ENCODE data around the gene ALDOA. TPM values are rescaled to one million over a fixed set of nuclear protein-coding genes. Genes with fewer than 3 reads are reported as not detected.

ALDOA gene
- total and polyA plus RNA-seq, 9 of the 15 experiments (the other 6 are each of a cell fraction or from before 2014, with no cell fraction given), result 311 to 2,224 (median 1,293) TPM

GRCh38 chr16:30052671-30053372 lies 12.7 kb upstream of the ALDOA start (continued):
- no peak for TF ChIP-seq ZNF408 (CRISPR knock-in tag; IDR thresholded peaks at IDR 0.05; ENCODE audit: low read depth)
- TF ChIP-seq ZBTB12 (CRISPR knock-in tag; IDR thresholded peaks at IDR 0.05), result no peak
- TF ChIP-seq GATAD2A (IDR thresholded peaks at IDR 0.05), result no peak
- TF ChIP-seq CHCHD3 (CRISPR knock-in tag; IDR thresholded peaks at IDR 0.05), result no peak
- no peak; the same call in 1 of the 2 replicates for TF ChIP-seq BCOR (IDR thresholded peaks at IDR 0.05)
- no peak for TF ChIP-seq STAG1 (CRISPR knock-in tag; IDR thresholded peaks at IDR 0.05; ENCODE audit: borderline replicate concordance)
- no peak for TF ChIP-seq NCOA1 (IDR thresholded peaks at IDR 0.05; ENCODE audit: low read depth)
- TF ChIP-seq FOXP4 (CRISPR knock-in tag; IDR thresholded peaks at IDR 0.05; ENCODE audit: borderline replicate concordance), result no peak; the same call in 1 of the 2 replicates
- TF ChIP-seq ATF1 (CRISPR knock-in tag; IDR thresholded peaks at IDR 0.05), result no peak
- TF ChIP-seq ATF1 (tag; IDR thresholded peaks at IDR 0.05), result peak; percentile 63; the same call in 1 of the 2 replicates
- peak; percentile 61 for TF ChIP-seq RBBP5 (IDR thresholded peaks at IDR 0.05; ENCODE audit: borderline replicate concordance, insufficient read depth, low read length, poor library complexity, severe bottlenecking)
- no peak for TF ChIP-seq ZNF280A (IDR thresholded peaks at IDR 0.05; ENCODE audit: low read depth, partially characterized antibody)
- TF ChIP-seq HMGXB4 (CRISPR knock-in tag; IDR thresholded peaks at IDR 0.05), result no peak
- TF ChIP-seq GTF3C2 (IDR thresholded peaks at IDR 0.05; ENCODE audit: borderline replicate concordance, extremely low read depth, insufficient read length), result no peak
- peak in 1 of 2 experiments; percentile 75; a peak in 2 of 4 replicates for TF ChIP-seq SRF (CRISPR knock-in tag; IDR thresholded peaks at IDR 0.05)

All from K562 (cell line).